SK-N-SH (cell line): ENCODE results near the gene CEP131. TPM values are rescaled to one million over a fixed set of nuclear protein-coding genes. Genes with fewer than 3 reads are reported as not detected.

Experiments used
- CTCF ChIA-PET: fragments of 300-600, 350-600 bp; formaldehyde crosslinking; extraction: SDS; loops from one replicate; lab custom pipeline; 2021; lab: Yijun Ruan, JAX
- POLR2A ChIA-PET: fragments of 350-600 bp; sonication (Branson Sonifier 250); formaldehyde crosslinking; extraction: SDS; loops from one replicate; lab custom pipeline; 2020; ENCODE audit warnings: antibody characterized with exemption, inconsistent platforms; lab: Yijun Ruan, JAX
- DNase-seq: peaks from one replicate; pipeline ENCODE4 v3.0.0; 2012
- H2AFZ ChIP-seq: fragments of 200-600 bp; sonication (generic); 2 replicates; pipeline ENCODE4 v1.8.1; 2016; ENCODE audit warnings: antibody characterized with exemption, mild to moderate bottlenecking, low read depth
- H3F3A ChIP-seq: fragments of 200-600 bp; sonication (generic); replicated peaks from 2 replicates; pipeline ENCODE3; 2016; ENCODE audit warnings: antibody characterized with exemption, mild to moderate bottlenecking; ENCODE audit not compliant: insufficient read depth
- H3K27ac ChIP-seq, 2 experiments: fragments of 200-500 bp in 1 of 2; fragments of 200-600 bp in 1 of 2; sonication (Bioruptor generic) in 1 of 2; sonication (generic), shearing (Covaris generic) in 1 of 2; 2 replicates each; pipeline versions ENCODE4 v1.5.1 to v1.6.1; 2014 to 2016; ENCODE audit warnings: low read depth in 2 of 2, inconsistent platforms in 1 of 2, low read length in 1 of 2, mild to moderate bottlenecking in 1 of 2, mixed read lengths in 1 of 2
- H3K27me3 ChIP-seq: fragments of 200-600 bp; sonication (generic), shearing (Covaris generic); 2 replicates; pipeline ENCODE4 v1.6.1; 2016; ENCODE audit warnings: mixed run types; ENCODE audit not compliant: insufficient read depth
- H3K36me3 ChIP-seq, 2 experiments: fragments of 200-500 bp in 1 of 2; fragments of 200-600 bp in 1 of 2; sonication (Bioruptor generic) in 1 of 2; sonication (generic) in 1 of 2; replicated peaks in 1 of 2; 2 replicates each; pipeline versions ENCODE3 to v1.5.1; 2014 to 2016; ENCODE audit warnings: low read length in 1 of 2, mild to moderate bottlenecking in 1 of 2; ENCODE audit not compliant: insufficient read depth in 2 of 2, control insufficient read depth in 1 of 2
- H3K4me1 ChIP-seq, 2 experiments: fragments of 200-500 bp in 1 of 2; fragments of 200-600 bp in 1 of 2; sonication (Bioruptor generic) in 1 of 2; sonication (generic), shearing (Covaris generic) in 1 of 2; 2 replicates each; pipeline versions ENCODE4 v1.5.1 to v1.6.1; 2014 to 2016; ENCODE audit warnings: low read depth in 1 of 2, low read length in 1 of 2, mixed run types in 1 of 2; ENCODE audit not compliant: insufficient read depth in 2 of 2, control insufficient read depth in 1 of 2
- H3K4me2 ChIP-seq: fragments of 200-600 bp; sonication (generic), shearing (Covaris generic); 2 replicates; pipeline ENCODE4 v1.6.1; 2017; ENCODE audit warnings: mixed run types
- H3K4me3 ChIP-seq, 2 experiments: fragments of 200-500 bp in 1 of 2; fragments of 200-600 bp in 1 of 2; sonication (Bioruptor generic) in 1 of 2; sonication (generic), shearing (Covaris generic) in 1 of 2; 2 replicates each; pipeline versions ENCODE4 v1.5.1 to v1.8.1; 2014 to 2016; ENCODE audit warnings: low read depth in 2 of 2, inconsistent platforms in 1 of 2, low read length in 1 of 2, mild to moderate bottlenecking in 1 of 2, mixed read lengths in 1 of 2, moderate library complexity in 1 of 2
- H3K79me2 ChIP-seq: fragments of 200-600 bp; sonication (generic); 2 replicates; pipeline ENCODE4 v1.8.1; 2017; ENCODE audit warnings: mild to moderate bottlenecking; ENCODE audit not compliant: insufficient read depth
- H3K9ac ChIP-seq: fragments of 200-600 bp; sonication (generic); 2 replicates; pipeline ENCODE4 v1.6.1; 2017; ENCODE audit warnings: mixed run types
- H3K9me2 ChIP-seq: fragments of 200-600 bp; sonication (generic); 2 replicates; pipeline ENCODE4 v1.6.1; 2017; ENCODE audit warnings: mixed run types
- H3K9me3 ChIP-seq: fragments of 200-600 bp; sonication (generic); 2 replicates; pipeline ENCODE4 v1.6.1; 2017; ENCODE audit warnings: mixed run types, mild to moderate bottlenecking, moderate library complexity
- H4K20me1 ChIP-seq: fragments of 200-600 bp; sonication (generic); 2 replicates; pipeline ENCODE4 v1.6.1; 2017; ENCODE audit warnings: mild to moderate bottlenecking, mixed run types; ENCODE audit not compliant: insufficient read depth
- CTCF ChIP-seq: fragments of 200-600 bp; sonication (generic); IDR thresholded peaks from 2 replicates; pipeline ENCODE4 v1.6.1; 2017; ENCODE audit warnings: antibody characterized with exemption, mild to moderate bottlenecking, moderate library complexity
- EZH2phosphoT487 ChIP-seq: fragments of 200-600 bp; sonication (generic); IDR thresholded peaks from 2 replicates; pipeline ENCODE4 v1.6.1; 2017; ENCODE audit warnings: low read depth, mixed run types, mild to moderate bottlenecking, antibody characterized with exemption, moderate library complexity, borderline replicate concordance
- FOSL2 ChIP-seq: IDR thresholded peaks from 2 replicates; pipeline ENCODE4 v1.4.0; 2012; ENCODE audit warnings: low read depth, mild to moderate bottlenecking, moderate library complexity, borderline replicate concordance
- FOXJ3 ChIP-seq: sonication (generic); formaldehyde crosslinking; IDR thresholded peaks from 2 replicates; pipeline ENCODE4 v1.5.1; 2020; ENCODE audit warnings: mild to moderate bottlenecking, missing genetic modification reagents
- GATA2 ChIP-seq: sonication (generic); formaldehyde crosslinking; IDR thresholded peaks from 2 replicates; pipeline ENCODE4 v1.5.0; 2020; ENCODE audit warnings: mild to moderate bottlenecking, missing genetic modification reagents
- IRF3 ChIP-seq: fragments of 150-350 bp; IDR thresholded peaks from 2 replicates; pipeline ENCODE4 v1.6.1; 2016; ENCODE audit warnings: mild to moderate bottlenecking, low read depth, low read length
- JUND ChIP-seq: IDR thresholded peaks from 2 replicates; pipeline ENCODE4 v1.4.0; 2012
- MEF2A ChIP-seq: IDR thresholded peaks from 2 replicates; pipeline ENCODE4 v1.4.0; 2012; ENCODE audit warnings: low read depth, borderline replicate concordance
- NFIC ChIP-seq: IDR thresholded peaks from 2 replicates; pipeline ENCODE4 v1.4.0; 2012; ENCODE audit warnings: borderline replicate concordance
- NRF1 ChIP-seq: IDR thresholded peaks from 2 replicates; pipeline ENCODE4 v1.6.1; 2012; ENCODE audit warnings: low read depth, mild to moderate bottlenecking, low read length
- PBX3 ChIP-seq: IDR thresholded peaks from 2 replicates; pipeline ENCODE4; 2012
- POLR2AphosphoS5 ChIP-seq: IDR thresholded peaks from 2 replicates; pipeline ENCODE4 v1.6.1; 2012; ENCODE audit warnings: low read depth, low read length
- RAD21 ChIP-seq: IDR thresholded peaks from 2 replicates; pipeline ENCODE4 v1.6.1; 2012; ENCODE audit warnings: mild to moderate bottlenecking, low read length
- RCOR1 ChIP-seq: fragments of 150-350 bp; IDR thresholded peaks from 2 replicates; pipeline ENCODE4 v1.6.1; 2017; ENCODE audit warnings: antibody characterized with exemption, low read length
- RFX5 ChIP-seq: IDR thresholded peaks from 2 replicates; pipeline ENCODE4 v1.6.1; 2012; ENCODE audit warnings: mild to moderate bottlenecking, improper control_type of control experiment, low read length
- SMC3 ChIP-seq: IDR thresholded peaks from 2 replicates; pipeline ENCODE4 v1.6.1; 2012; ENCODE audit warnings: low read depth, low read length, improper control_type of control experiment
- TEAD4 ChIP-seq: IDR thresholded peaks from 2 replicates; pipeline ENCODE4 v1.4.0; 2012; ENCODE audit warnings: mild to moderate bottlenecking, borderline replicate concordance; ENCODE audit not compliant: insufficient read depth
- USF1 ChIP-seq: IDR thresholded peaks from 2 replicates; pipeline ENCODE4 v1.4.0; 2012; ENCODE audit warnings: low read depth, borderline replicate concordance
- USF2 ChIP-seq: fragments of 150-350 bp; IDR thresholded peaks from 2 replicates; pipeline ENCODE4 v1.6.1; 2017; ENCODE audit warnings: antibody characterized with exemption, low read length, low read depth, borderline replicate concordance
- ZBTB33 ChIP-seq: IDR thresholded peaks from 2 replicates; pipeline ENCODE4 v1.4.0; 2012; ENCODE audit warnings: low read depth, borderline replicate concordance
- WGBS: methylation state at CpG from one replicate; pipeline ENCODE4 v1.1.6; 2017; ENCODE audit warnings: low lambda C conversion rate; 5-methylcytosine and 5-hydroxymethylcytosine counted together
- polyA plus RNA-seq, 3 experiments: library from polyadenylated mRNA; depleted of rRNA; stranded (reverse); fragments of >200 nt; gene quantifications; 2 replicates each; pipeline ENCODE4 v1.2.3, GENCODE V29; 2012

The CEP131 gene
- polyA plus RNA-seq, 1 of the 3 experiments (the other 2 are of a cell fraction), result 34.8 TPM

- Histone ChIP-seq H3K4me3 (no peak overlapping the region), H3K79me2 (no peaks in the 10 kb centered on the region), H2AFZ (no peak overlapping the region), H3K36me3 (no peaks in the 10 kb centered on the region), H3K9ac (no peak overlapping the region), H3K27ac (no peak overlapping the region), H3K27me3 (no peaks in the 10 kb centered on the region), H4K20me1 (no peaks in the 10 kb centered on the region), H3F3A (peaks cover 2% of the 10 kb centered on the region), H3K4me2 (no peak overlapping the region), H3K9me3 (no peaks in the 10 kb centered on the region), H3K9me2 (no peaks in the 10 kb centered on the region), H3K4me1 (peaks cover 0 to 3% of the 10 kb centered on the region in 2 experiments; a peak in 1 of 4 replicates)
- TF ChIP-seq PBX3, result no peak
- no peak for TF ChIP-seq NRF1
- no peak for TF ChIP-seq USF1
- TF ChIP-seq GATA2 (CRISPR knock-in tag), result no peak
- CTCF ChIA-PET, result interaction anchor here (0.8 to 8.8 kb wide), 23 partner anchors 10 to 392 kb away, joined by 3 to 147 read pairs (median 11); partner anchors contain the start of genes AATK, NDUFAF8, PVALEF and TEPSIN
- WGBS, result 71% methylated on average over 9 of the region's 17 CpGs
- DNase-seq, result no peak
- POLR2A ChIA-PET, result no interaction called here
Observed at GRCh38 chr17:81143717-81144422, 78.9 kb downstream of the CEP131 start.

- DNase-seq, result no peak
- H2AFZ ChIP-seq, result no peak overlapping the region
- no peaks in the 10 kb centered on the region for H3K9me2 ChIP-seq
- H3K4me1 ChIP-seq, result peaks cover 0 to 3% of the 10 kb centered on the region in 2 experiments; a peak in 1 of 4 replicates
- WGBS, result 79% methylated on average over 11 of the region's 11 CpGs
- ChIA-PET POLR2A (interaction anchor here (1.3 kb wide), 1 partner anchor 11 kb away, joined by 4 read pairs; no protein-coding TSS in a partner anchor), CTCF (interaction anchor here (0.6 to 8.8 kb wide), 43 partner anchors 9 to 458 kb away, joined by 3 to 147 read pairs (median 9); partner anchors contain the start of genes AATK, CEP131, NDUFAF8 and PVALEF)
- no peaks in the 10 kb centered on the region for H3K36me3 ChIP-seq
- H3F3A ChIP-seq, result peaks cover 8% of the 10 kb centered on the region
- H3K27me3 ChIP-seq, result no peaks in the 10 kb centered on the region
- no peak overlapping the region for H3K27ac ChIP-seq
- no peaks in the 10 kb centered on the region for H3K79me2 ChIP-seq
- no peak overlapping the region for H3K9ac ChIP-seq
- H3K4me2 ChIP-seq, result no peak overlapping the region
- no peaks in the 10 kb centered on the region for H4K20me1 ChIP-seq
- H3K9me3 ChIP-seq, result no peaks in the 10 kb centered on the region
- no peak overlapping the region for H3K4me3 ChIP-seq
- TF ChIP-seq ZBTB33 (no peak), JUND (no peak), RCOR1 (no peak), MEF2A (no peak), RAD21 (no peak), EZH2phosphoT487 (no peak), IRF3 (no peak), FOSL2 (no peak), POLR2AphosphoS5 (no peak), NFIC (no peak), RFX5 (no peak), SMC3 (no peak), CTCF (no peak), USF2 (no peak), TEAD4 (no peak), FOXJ3 (CRISPR knock-in tag) (no peak)
Observed at GRCh38 chr17:81143200-81143527, 79.6 kb downstream of the CEP131 start.
